Fibroblast of skin of left quadriceps (primary cell): ENCODE data around the gene C16orf96.

Experiments
- DNase-seq, 2 experiments: peaks; one replicate each; pipeline ENCODE4 v3.0.0-alpha.2; 2013; ENCODE audit warnings: low read depth in 2 of 2

C16orf96 gene

GRCh38 chr16:4525634-4526277 is 30.4 kb upstream of the C16orf96 start:
- no peak for DNase-seq

GRCh38 chr16:4529085-4530060 is 26.8 kb upstream of the C16orf96 start:
- DNase-seq = no peak

GRCh38 chr16:4531811-4532210 is 24.3 kb upstream of the C16orf96 start:
- DNase-seq = no peak

GRCh38 chr16:4532238-4532637 is 23.9 kb upstream of the C16orf96 start:
- DNase-seq = no peak

- DNase-seq = no peak
Measured at GRCh38 chr16:4533490-4533889, 22.6 kb upstream of the C16orf96 start.

GRCh38 chr16:4534151-4534790 is 21.9 kb upstream of the C16orf96 start:
- DNase-seq = no peak

GRCh38 chr16:4535627-4536108 is 20.5 kb upstream of the C16orf96 start:
- no peak for DNase-seq

GRCh38 chr16:4536391-4537106 is 19.6 kb upstream of the C16orf96 start:
- DNase-seq = no peak

- no peak for DNase-seq
Measured at GRCh38 chr16:4537376-4538343, 18.5 kb upstream of the C16orf96 start.

- DNase-seq = peak; percentile 87
Measured at GRCh38 chr16:4538350-4539235, 17.5 kb upstream of the C16orf96 start, which contains the start of gene CDIP1. Gene CDIP1, minus strand, starts transcription at chr16:4538773. Its CDS starts 24,643 bp downstream, at chr16:4514130.

- DNase-seq = no peak
Measured at GRCh38 chr16:4539716-4540284, 16.3 kb upstream of the C16orf96 start.

GRCh38 chr16:4544473-4544872 is 11.7 kb upstream of the C16orf96 start:
- DNase-seq = no peak

- no peak for DNase-seq
Measured at GRCh38 chr16:4548124-4548523, 8.0 kb upstream of the C16orf96 start.

- no peak for DNase-seq
Measured at GRCh38 chr16:4550591-4550990, 5.5 kb upstream of the C16orf96 start.

GRCh38 chr16:4552541-4552940 is 3.6 kb upstream of the C16orf96 start:
- no peak for DNase-seq

GRCh38 chr16:4556580-4556979 is 440 bp downstream of the C16orf96 start:
- no peak for DNase-seq

GRCh38 chr16:4557973-4558372 is 1.8 kb downstream of the C16orf96 start:
- no peak for DNase-seq

GRCh38 chr16:4561596-4561995 is 5.5 kb downstream of the C16orf96 start:
- DNase-seq = no peak

- DNase-seq = no peak
Measured at GRCh38 chr16:4564661-4565267, 8.6 kb downstream of the C16orf96 start.
